Suprapubic skin (tissue), 4 donors: ENCODE measurements around the gene MTMR2.

Experiments
- CTCF ChIP-seq, 2 donors: fragments of 200-600 bp in 1 of 2; fragments of 450-650 bp in 1 of 2; sonication (generic) in 1 of 2; IDR thresholded peaks; one replicate each; pipeline ENCODE4 v1.5.1; 2016 to 2019; ENCODE audit warnings: antibody characterized with exemption in 2 of 2, mild to moderate bottlenecking in 1 of 2, moderate library complexity in 1 of 2
- EP300 ChIP-seq: sonication (generic); formaldehyde crosslinking; IDR thresholded peaks from one replicate; pipeline ENCODE4 v1.6.1; 2017; ENCODE audit warnings: antibody characterized with exemption
- POLR2A ChIP-seq, 2 donors: fragments of 450-650 bp; IDR thresholded peaks; one replicate each; pipeline ENCODE4 v1.6.1; 2017; ENCODE audit warnings: antibody characterized with exemption in 2 of 2, mild to moderate bottlenecking in 2 of 2, moderate library complexity in 2 of 2
- POLR2AphosphoS5 ChIP-seq, 3 donors: sonication (generic); formaldehyde crosslinking; IDR thresholded peaks; one replicate each; pipeline ENCODE4 v1.6.1; 2017; ENCODE audit warnings: antibody characterized with exemption in 3 of 3

- TF ChIP-seq CTCF (IDR thresholded peaks at IDR 0.05): no peak
- TF ChIP-seq POLR2AphosphoS5 (IDR thresholded peaks at IDR 0.05): no peak
- no peak for TF ChIP-seq POLR2A (IDR thresholded peaks at IDR 0.05)
- TF ChIP-seq EP300: no peak
These were observed 129.8 kb downstream of the MTMR2 start for GRCh38 chr11:95794086-95794485.
